Fibroblast of mammary gland (primary cell): Measurements from ENCODE around the gene PIGM.

ENCODE experiments used
- DNase-seq: peaks from one replicate; pipeline ENCODE4 v3.0.0-alpha.2; 2010; ENCODE audit warnings: low read depth
- H3K4me3 ChIP-seq: 2 replicates; pipeline ENCODE4 v1.5.1; 2011; ENCODE audit warnings: low read depth, mild to moderate bottlenecking, low read length, moderate library complexity; ENCODE audit not compliant: control insufficient read depth
- CTCF ChIP-seq: conservative IDR thresholded peaks from 2 replicates; pipeline ENCODE4 v1.5.1; 2011; ENCODE audit warnings: low read depth, low read length, inconsistent platforms; ENCODE audit not compliant: control insufficient read depth, insufficient read depth

PIGM gene

GRCh38 chr1:160022330-160023310 is 9.2 kb downstream of the PIGM start:
- DNase-seq = no peak
- no peak for TF ChIP-seq CTCF
- H3K4me3 ChIP-seq = no peak overlapping the region

- DNase-seq = no peak
Measured at GRCh38 chr1:160021376-160022074, 10.3 kb downstream of the PIGM start.

DNA sequence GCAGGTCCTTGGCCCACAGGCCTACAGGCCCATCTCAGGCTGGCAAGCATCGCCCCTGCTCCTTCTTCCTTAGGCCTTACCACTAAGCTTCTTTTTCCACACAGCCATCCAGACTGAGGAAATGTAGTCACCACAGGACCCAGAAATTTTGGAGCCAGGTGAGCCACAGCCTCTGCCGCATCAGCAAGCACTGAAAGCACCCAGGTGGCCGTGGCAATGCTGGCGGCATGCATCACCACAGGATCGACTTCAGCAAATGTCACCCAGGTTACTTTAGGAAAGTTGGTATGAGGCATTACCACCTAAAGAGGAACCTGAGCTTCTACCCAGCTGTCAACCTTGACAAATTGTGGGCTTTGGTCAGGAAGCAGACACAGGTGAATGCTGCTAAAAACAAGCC is 11.6 kb downstream of the PIGM start:
- TF ChIP-seq CTCF = no peak
- DNase-seq = no peak
- H3K4me3 ChIP-seq = no peak overlapping the region

More at GRCh38 chr1:160021376-160022074, 10.3 kb downstream of the PIGM start:
- no peak for TF ChIP-seq CTCF
- H3K4me3 ChIP-seq = no peak overlapping the region

- no peak overlapping the region for H3K4me3 ChIP-seq
- peak; percentile 58 for DNase-seq
- TF ChIP-seq CTCF = no peak
Measured at GRCh38 chr1:160018900-160019299, 12.9 kb downstream of the PIGM start.

DNA sequence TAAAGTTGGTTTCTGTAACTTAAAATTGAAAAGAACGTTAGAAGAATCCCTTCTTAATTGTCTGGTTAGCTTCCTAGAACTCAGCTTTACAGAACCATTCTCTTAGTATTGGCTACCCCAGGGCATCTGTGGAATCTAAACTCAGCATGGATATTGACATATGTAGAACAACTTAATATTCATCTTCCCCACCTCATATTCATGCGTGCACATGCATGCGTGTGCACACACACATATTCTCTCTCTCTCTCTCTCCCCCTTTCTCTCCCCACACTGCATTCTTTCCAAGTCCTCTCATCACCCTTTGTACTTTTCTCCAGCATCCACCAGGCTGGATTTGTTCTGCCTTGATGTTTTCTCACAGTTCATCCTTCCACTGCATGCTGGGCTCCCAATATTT is 13.4 kb downstream of the PIGM start:
- TF ChIP-seq CTCF = no peak
- DNase-seq = no peak
- H3K4me3 ChIP-seq = no peak overlapping the region

DNA sequence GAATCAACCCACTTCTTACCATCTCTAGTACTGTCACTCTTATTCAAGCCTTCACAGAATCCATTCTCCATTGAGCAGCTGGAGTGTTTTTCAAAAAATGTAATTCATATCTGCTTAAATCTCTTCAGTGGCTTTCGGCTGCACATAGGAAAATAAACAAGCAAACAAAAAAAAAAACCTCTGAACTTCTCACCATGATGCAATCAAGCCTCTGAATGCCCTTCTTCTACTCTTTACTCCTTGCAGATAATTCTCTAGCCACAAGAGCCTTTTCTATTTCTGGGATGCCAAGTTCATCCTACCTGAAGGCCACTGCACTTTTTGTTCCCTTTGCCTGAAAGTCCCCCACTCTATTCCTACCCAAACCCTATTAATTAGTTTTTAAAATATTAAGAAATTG is 14.2 kb downstream of the PIGM start:
- no peak for TF ChIP-seq CTCF
- no peak for DNase-seq

More for the DNA sequence above, 14.2 kb downstream of the PIGM start:
- no peak overlapping the region for H3K4me3 ChIP-seq
